Breast epithelium (tissue), 4 donors: ENCODE results near the gene KLK2. TPM values are rescaled to one million over a fixed set of nuclear protein-coding genes. Genes with fewer than 3 reads are reported as not detected.

Source experiments
- DNase-seq, 2 donors: peaks; one replicate each; pipeline ENCODE4 v3.0.0-alpha.2; 2019; ENCODE audit warnings: low spot score in 2 of 2
- H3K27ac ChIP-seq, 2 donors: fragments of 200-600 bp; sonication (generic) in 1 of 2; one replicate each; pipeline ENCODE4 v1.5.1; 2016 to 2019; ENCODE audit warnings: mild to moderate bottlenecking in 1 of 2
- H3K27me3 ChIP-seq, 2 donors: fragments of 200-600 bp; sonication (generic) in 1 of 2; one replicate each; pipeline versions ENCODE4 v1.5.1 to v1.6.0; 2017 to 2019; ENCODE audit warnings: control low read depth in 1 of 2, mild to moderate bottlenecking in 1 of 2
- H3K36me3 ChIP-seq: fragments of 200-600 bp; one replicate; pipeline ENCODE4 v1.5.1; 2019
- H3K4me1 ChIP-seq, 2 donors: fragments of 200-600 bp; sonication (generic); one replicate each; pipeline ENCODE4 v1.5.1; 2016 to 2019; ENCODE audit warnings: control low read depth in 1 of 2
- H3K4me3 ChIP-seq, 3 donors: fragments of 200-600 bp; sonication (generic); 1 replicate in 2 of 3; 2 replicates in 1 of 3; pipeline ENCODE4 v1.5.1; 2016 to 2019; ENCODE audit warnings: mild to moderate bottlenecking in 3 of 3, moderate library complexity in 2 of 3
- H3K9me3 ChIP-seq, 2 donors: fragments of 200-600 bp; sonication (generic) in 1 of 2; one replicate each; pipeline ENCODE4 v1.5.1; 2016 to 2019; ENCODE audit warnings: control low read depth in 1 of 2
- CTCF ChIP-seq, 3 donors: fragments of 450-650 bp; IDR thresholded peaks; one replicate each; pipeline ENCODE4 v1.5.1; 2016 to 2017; ENCODE audit warnings: antibody characterized with exemption in 3 of 3, mild to moderate bottlenecking in 3 of 3, moderate library complexity in 3 of 3
- POLR2A ChIP-seq: fragments of 450-650 bp; IDR thresholded peaks from one replicate; pipeline ENCODE4 v1.6.1; 2016; ENCODE audit warnings: antibody characterized with exemption, mild to moderate bottlenecking, moderate library complexity
- POLR2AphosphoS5 ChIP-seq, 3 donors: sonication (generic); formaldehyde crosslinking; IDR thresholded peaks; one replicate each; pipeline ENCODE4 v1.6.1; 2017; ENCODE audit warnings: antibody characterized with exemption in 3 of 3
- intact Hi-C: fragments of 100-400 bp; cut with DNase I; formaldehyde crosslinking; loops from one replicate; pipeline ENCODE4 v1.15.1; 2023; ENCODE audit warnings: low total_unique reads
- total RNA-seq, 3 donors: library from RNA; depleted of rRNA; stranded (reverse); fragments of >200 nt; gene quantifications; one replicate each; pipeline ENCODE4 v1.1.0, GENCODE V29; 2016

KLK2 gene
- total RNA-seq, 3 donors from 2014 or later, result 0.44 to 14.7 (median 0.48) TPM

- H3K9me3 ChIP-seq, result no peaks in the 10 kb centered on the region
- no peak overlapping the region for H3K4me3 ChIP-seq
- intact Hi-C loops, result no loop called here
- H3K27me3 ChIP-seq, result peaks cover 0 to 5% of the 10 kb centered on the region in 2 donors
- no peaks in the 10 kb centered on the region for H3K4me1 ChIP-seq
- no peak for DNase-seq
- TF ChIP-seq POLR2A (no peak), CTCF (IDR thresholded peaks at IDR 0.05) (no peak), POLR2AphosphoS5 (IDR thresholded peaks at IDR 0.05) (no peak)
- H3K36me3 ChIP-seq, result no peaks in the 10 kb centered on the region
- no peak overlapping the region for H3K27ac ChIP-seq
Measured at GRCh38 chr19:50897191-50897607, 24.0 kb downstream of the KLK2 start.

DNA sequence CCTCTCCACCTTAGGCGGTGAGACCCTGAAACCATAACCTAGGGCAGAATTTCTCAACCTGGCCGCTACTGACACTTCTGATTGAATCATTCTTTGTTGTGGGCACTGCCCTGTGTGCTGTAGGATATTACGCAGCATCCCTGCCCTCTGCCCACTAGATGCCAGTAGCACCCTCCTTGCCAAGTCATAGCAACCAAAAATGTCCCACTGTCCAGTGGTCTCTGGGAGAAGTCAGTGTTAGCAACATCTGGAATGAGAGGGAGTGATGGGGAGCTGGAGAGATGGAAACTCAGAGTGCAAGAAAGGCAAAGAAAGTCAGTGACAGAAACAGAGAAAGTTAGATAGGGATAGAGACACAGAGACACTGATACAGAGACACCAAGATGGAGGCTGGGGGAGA is 24.4 kb downstream of the KLK2 start:
- Histone ChIP-seq H3K27me3 (peaks cover 0 to 5% of the 10 kb centered on the region in 2 donors), H3K4me1 (no peaks in the 10 kb centered on the region), H3K9me3 (no peaks in the 10 kb centered on the region), H3K27ac (no peak overlapping the region), H3K4me3 (no peak overlapping the region), H3K36me3 (no peaks in the 10 kb centered on the region)
- no peak for DNase-seq
- intact Hi-C loops, result no loop called here
- no peak for TF ChIP-seq POLR2A
- no peak for TF ChIP-seq POLR2AphosphoS5 (IDR thresholded peaks at IDR 0.05)
- TF ChIP-seq CTCF (IDR thresholded peaks at IDR 0.05), result no peak

DNA sequence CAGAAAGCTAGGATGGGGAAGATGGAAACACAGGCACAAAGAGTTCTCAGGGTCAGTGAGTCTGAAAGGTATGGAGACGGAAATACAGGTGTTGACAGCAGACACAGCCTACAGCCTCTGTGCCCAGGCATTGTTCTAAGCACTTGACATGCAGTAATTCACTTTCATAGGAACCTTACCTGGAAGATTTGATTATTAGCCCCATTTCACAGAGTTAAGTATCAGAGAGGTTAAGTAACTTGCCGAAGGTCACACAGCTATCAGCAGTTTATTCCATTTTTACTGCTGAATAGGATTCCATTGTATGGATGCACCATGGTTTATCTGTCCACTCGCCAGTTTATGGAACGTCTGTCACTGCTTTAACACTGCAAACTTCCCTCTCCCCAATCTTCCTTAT is 24.8 kb downstream of the KLK2 start:
- Histone ChIP-seq H3K36me3 (no peaks in the 10 kb centered on the region), H3K27ac (no peak overlapping the region), H3K4me1 (no peaks in the 10 kb centered on the region), H3K9me3 (no peaks in the 10 kb centered on the region), H3K4me3 (no peak overlapping the region), H3K27me3 (peaks cover 0 to 5% of the 10 kb centered on the region in 2 donors)
- TF ChIP-seq POLR2A (no peak), POLR2AphosphoS5 (IDR thresholded peaks at IDR 0.05) (no peak), CTCF (IDR thresholded peaks at IDR 0.05) (no peak)
- DNase-seq, result no peak
- intact Hi-C loops, result no loop called here

- Histone ChIP-seq H3K9me3 (no peaks in the 10 kb centered on the region), H3K4me3 (no peak overlapping the region), H3K4me1 (no peaks in the 10 kb centered on the region), H3K27me3 (peaks cover 0 to 3% of the 10 kb centered on the region in 2 donors), H3K36me3 (no peaks in the 10 kb centered on the region), H3K27ac (no peak overlapping the region)
- no peak for DNase-seq
- no peak for TF ChIP-seq POLR2A
- TF ChIP-seq CTCF (IDR thresholded peaks at IDR 0.05), result no peak
- TF ChIP-seq POLR2AphosphoS5 (IDR thresholded peaks at IDR 0.05), result no peak
- intact Hi-C loops, result loop anchor here (1.0 kb wide), 1 partner anchor 20 kb away; no protein-coding TSS in a partner anchor
Measured at GRCh38 chr19:50899569-50899968, 26.3 kb downstream of the KLK2 start.

DNA sequence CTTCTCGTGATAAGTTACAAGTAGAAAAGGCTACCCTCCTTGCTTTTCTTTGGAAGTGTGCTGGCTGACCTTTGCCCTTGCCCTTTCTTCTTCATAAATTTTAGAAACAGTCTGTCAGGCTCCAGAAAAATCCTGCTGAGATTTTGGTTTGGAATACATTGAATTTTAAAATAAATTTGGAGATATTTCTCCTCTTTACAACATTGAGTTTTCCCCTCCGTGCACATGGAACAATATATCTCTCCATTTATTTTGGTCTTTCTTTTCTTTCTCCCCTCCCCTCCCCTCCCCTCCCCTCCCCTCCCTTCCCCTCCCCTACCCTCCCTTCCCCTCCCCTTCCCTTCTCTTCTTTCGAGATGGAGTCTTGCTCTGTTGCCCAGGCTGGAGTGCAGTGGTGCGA is 29.4 kb downstream of the KLK2 start:
- Histone ChIP-seq H3K27ac (no peak overlapping the region), H3K36me3 (no peaks in the 10 kb centered on the region), H3K9me3 (no peaks in the 10 kb centered on the region), H3K27me3 (peaks cover 0 to 9% of the 10 kb centered on the region in 2 donors), H3K4me1 (no peaks in the 10 kb centered on the region), H3K4me3 (no peak overlapping the region)
- intact Hi-C loops, result loop anchor here (10.0 kb wide), 1 partner anchor 552 kb away; the partner anchor contains the start of gene SIGLEC8
- no peak for DNase-seq
- no peak for TF ChIP-seq POLR2AphosphoS5 (IDR thresholded peaks at IDR 0.05)
- TF ChIP-seq POLR2A, result no peak
- TF ChIP-seq CTCF (IDR thresholded peaks at IDR 0.05), result no peak
